ENCODE data around the gene ITGB7.

GRCh38 chr12:53151039-53151438 is 56.0 kb downstream of the ITGB7 start:
- TF ChIP-seq POLR2A (IDR thresholded peaks at IDR 0.05) (no peak), CTCF (IDR thresholded peaks at IDR 0.05) (no peak)
